Measurements from ENCODE around the gene SCP2.

Gene SCP2

GRCh38 chr1:53061123-53061858 is 134.2 kb downstream of the SCP2 start:
- TF ChIP-seq REST (IDR thresholded peaks at IDR 0.05; ENCODE audit: insufficient read depth in 1 of 2, low read depth in 2 of 2, low read length in 2 of 2): no peak
- TF ChIP-seq TAF1 (IDR thresholded peaks at IDR 0.05; ENCODE audit: borderline replicate concordance, insufficient read depth, low read length): no peak
- no peak for TF ChIP-seq FOXP2 (optimal IDR thresholded peaks at IDR 0.05; ENCODE audit: borderline replicate concordance, extremely low read depth, extremely low read length, insufficient read depth)
- TF ChIP-seq POLR2AphosphoS5 (IDR thresholded peaks at IDR 0.05; ENCODE audit: low read depth, low read length): no peak
- TF ChIP-seq SIN3A (IDR thresholded peaks at IDR 0.05; ENCODE audit: borderline replicate concordance, insufficient read depth, low read length): no peak

DNA sequence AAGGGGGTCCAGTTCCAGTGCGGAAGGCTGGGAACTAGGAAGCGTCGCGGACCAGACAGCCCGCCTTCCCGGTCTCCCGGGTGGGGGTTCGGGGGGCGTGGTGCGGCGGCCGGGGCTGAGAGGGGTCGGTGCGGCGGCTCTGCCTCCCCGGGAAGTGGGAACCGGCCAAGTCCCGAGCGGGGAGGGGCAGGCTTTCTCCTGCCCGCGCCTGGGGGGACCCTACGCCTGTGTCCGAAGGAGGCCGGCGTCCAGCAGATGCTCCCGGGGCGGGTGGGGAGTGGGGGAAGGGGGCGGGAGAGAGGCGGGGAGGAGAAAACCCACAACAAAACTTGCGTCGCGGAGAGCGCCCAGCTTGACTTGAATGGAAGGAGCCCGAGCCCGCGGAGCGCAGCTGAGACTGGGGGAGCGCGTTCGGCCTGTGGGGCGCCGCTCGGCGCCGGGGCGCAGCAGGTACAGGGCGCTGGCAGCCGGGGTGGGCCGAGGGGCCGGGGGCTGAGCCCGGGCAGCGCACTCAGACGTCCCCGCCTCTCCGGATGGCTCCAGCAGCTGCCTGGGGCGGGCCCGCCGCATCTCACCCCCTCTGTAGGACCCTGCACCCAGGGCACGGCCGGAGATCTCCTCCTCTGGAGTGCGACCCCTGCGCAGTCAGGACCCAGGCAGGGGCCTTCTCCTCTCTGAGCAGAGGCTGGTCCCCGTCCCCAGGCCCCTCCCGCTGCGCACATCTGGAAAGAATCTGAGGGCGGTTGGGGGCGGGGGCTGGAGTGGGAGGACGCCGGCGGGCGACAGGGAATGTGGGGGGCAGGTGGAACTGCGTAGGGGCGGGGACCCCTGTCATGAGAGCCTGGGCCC is 135.0 kb downstream of the SCP2 start, which contains the start of gene PODN:
Gene PODN, plus strand, starts transcription at position 355 of the 849 bp plus-strand sequence. CDS start 7,643 bp downstream, outside the sequence.
- no peak for TF ChIP-seq POLR2AphosphoS5 (IDR thresholded peaks at IDR 0.05; ENCODE audit: low read depth, low read length)
- no peak for TF ChIP-seq TAF1 (IDR thresholded peaks at IDR 0.05; ENCODE audit: borderline replicate concordance, insufficient read depth, low read length)
- no peak for TF ChIP-seq FOXP2 (optimal IDR thresholded peaks at IDR 0.05; ENCODE audit: borderline replicate concordance, extremely low read depth, extremely low read length, insufficient read depth)
- TF ChIP-seq REST (IDR thresholded peaks at IDR 0.05; ENCODE audit: insufficient read depth in 1 of 2, low read depth in 2 of 2, low read length in 2 of 2): no peak
- no peak for TF ChIP-seq SIN3A (IDR thresholded peaks at IDR 0.05; ENCODE audit: borderline replicate concordance, insufficient read depth, low read length)

GRCh38 chr1:53062708-53063591 is 135.9 kb downstream of the SCP2 start:
- TF ChIP-seq SIN3A (IDR thresholded peaks at IDR 0.05; ENCODE audit: borderline replicate concordance, insufficient read depth, low read length) (no peak), POLR2AphosphoS5 (IDR thresholded peaks at IDR 0.05; ENCODE audit: low read depth, low read length) (no peak), REST (IDR thresholded peaks at IDR 0.05; ENCODE audit: insufficient read depth in 1 of 2, low read depth in 2 of 2, low read length in 2 of 2) (no peak), FOXP2 (optimal IDR thresholded peaks at IDR 0.05; ENCODE audit: borderline replicate concordance, extremely low read depth, extremely low read length, insufficient read depth) (no peak), TAF1 (IDR thresholded peaks at IDR 0.05; ENCODE audit: borderline replicate concordance, insufficient read depth, low read length) (no peak)

GRCh38 chr1:53063744-53064515 is 136.9 kb downstream of the SCP2 start:
- TF ChIP-seq FOXP2 (optimal IDR thresholded peaks at IDR 0.05; ENCODE audit: borderline replicate concordance, extremely low read depth, extremely low read length, insufficient read depth): no peak
- TF ChIP-seq REST (IDR thresholded peaks at IDR 0.05; ENCODE audit: insufficient read depth in 1 of 2, low read depth in 2 of 2, low read length in 2 of 2): no peak
- no peak for TF ChIP-seq SIN3A (IDR thresholded peaks at IDR 0.05; ENCODE audit: borderline replicate concordance, insufficient read depth, low read length)
- TF ChIP-seq TAF1 (IDR thresholded peaks at IDR 0.05; ENCODE audit: borderline replicate concordance, insufficient read depth, low read length): no peak
- TF ChIP-seq POLR2AphosphoS5 (IDR thresholded peaks at IDR 0.05; ENCODE audit: low read depth, low read length): no peak
